HS-27A (cell line): Measurements from ENCODE around the gene ERMP1.

Source experiments
- DNase-seq: peaks from one replicate; pipeline ENCODE4 v3.0.0-alpha.2; 2012; ENCODE audit warnings: low read depth, missing footprints

The ERMP1 gene

GRCh38 chr9:5854063-5854790 is 21.3 kb upstream of the ERMP1 start:
- DNase-seq: no peak

- no peak for DNase-seq
Measured at GRCh38 chr9:5853617-5854016, 20.7 kb upstream of the ERMP1 start.

- no peak for DNase-seq
Measured at GRCh38 chr9:5852987-5853386, 20.1 kb upstream of the ERMP1 start.

GRCh38 chr9:5851445-5851844 is 18.5 kb upstream of the ERMP1 start:
- no peak for DNase-seq

- DNase-seq: no peak
Measured at GRCh38 chr9:5850724-5851122, 17.8 kb upstream of the ERMP1 start.

- no peak for DNase-seq
Measured at GRCh38 chr9:5848372-5848882, 15.5 kb upstream of the ERMP1 start.

- DNase-seq: no peak
Measured at GRCh38 chr9:5846501-5846921, 13.6 kb upstream of the ERMP1 start.

- no peak for DNase-seq
Measured at GRCh38 chr9:5846096-5846495, 13.2 kb upstream of the ERMP1 start.

GRCh38 chr9:5845157-5845531 is 12.2 kb upstream of the ERMP1 start:
- DNase-seq: no peak

GRCh38 chr9:5843794-5844471 is 11.0 kb upstream of the ERMP1 start:
- no peak for DNase-seq

GRCh38 chr9:5842929-5843793 is 10.2 kb upstream of the ERMP1 start:
- no peak for DNase-seq

GRCh38 chr9:5841771-5842573 is 9.1 kb upstream of the ERMP1 start:
- DNase-seq: no peak

GRCh38 chr9:5840788-5841187 is 7.9 kb upstream of the ERMP1 start:
- no peak for DNase-seq

GRCh38 chr9:5839572-5839902 is 6.6 kb upstream of the ERMP1 start:
- DNase-seq: no peak

GRCh38 chr9:5838884-5839571 is 6.1 kb upstream of the ERMP1 start:
- DNase-seq: no peak

GRCh38 chr9:5835808-5836207 is 2.9 kb upstream of the ERMP1 start:
- no peak for DNase-seq

- DNase-seq: no peak
Measured at GRCh38 chr9:5834214-5834613, 1.3 kb upstream of the ERMP1 start.

GRCh38 chr9:5832071-5832537 is 813 bp downstream of the ERMP1 start:
- no peak for DNase-seq

GRCh38 chr9:5825895-5826622 is 6.9 kb downstream of the ERMP1 start:
- no peak for DNase-seq

GRCh38 chr9:5825223-5825622 is 7.7 kb downstream of the ERMP1 start:
- DNase-seq: no peak

GRCh38 chr9:5820425-5820824 is 12.5 kb downstream of the ERMP1 start:
- DNase-seq: no peak
